GM12878 (cell line): ENCODE results near the gene GALNT6.

ENCODE experiments used
- BACH1 ChIP-seq: fragments of 450-650 bp; IDR thresholded peaks from 2 replicates; pipeline ENCODE4 v1.6.1; 2017; ENCODE audit warnings: mild to moderate bottlenecking, borderline replicate concordance
- CBX5 ChIP-seq: sonication (generic); IDR thresholded peaks from 2 replicates; pipeline ENCODE4 v1.6.1; 2016; ENCODE audit warnings: low read depth, moderate library complexity, mild to moderate bottlenecking, inconsistent platforms
- CREB1 ChIP-seq: IDR thresholded peaks from 2 replicates; pipeline ENCODE4 v1.6.1; 2012; ENCODE audit warnings: low read depth, mild to moderate bottlenecking, inconsistent platforms
- CTCF ChIP-seq, 3 experiments: IDR thresholded peaks in 2 of 3; conservative IDR thresholded peaks in 1 of 3; 2 replicates each; pipeline ENCODE4 v1.5.1; 2011; ENCODE audit warnings: low read depth in 3 of 3, low read length in 3 of 3, mild to moderate bottlenecking in 3 of 3, control low read depth in 2 of 3, moderate library complexity in 2 of 3, inconsistent platforms in 1 of 3, mixed read lengths in 1 of 3; ENCODE audit not compliant: control insufficient read depth in 2 of 3, insufficient read depth in 1 of 3; ENCODE audit errors: extremely low read depth in 1 of 3
- EP300 ChIP-seq, 2 experiments: fragments of 150-350 bp in 1 of 2; IDR thresholded peaks; 2 replicates each; pipeline ENCODE4 v1.6.1; 2011 to 2012; ENCODE audit warnings: low read depth in 2 of 2, low read length in 2 of 2, borderline replicate concordance in 1 of 2, improper control_type of control experiment in 1 of 2, inconsistent platforms in 1 of 2; ENCODE audit not compliant: control insufficient read depth in 1 of 2
- EZH2 ChIP-seq: IDR thresholded peaks from 2 replicates; pipeline ENCODE4 v1.6.1; 2012; ENCODE audit warnings: low read depth, mild to moderate bottlenecking, control low read depth, inconsistent platforms, low read length, borderline replicate concordance; ENCODE audit not compliant: control insufficient read depth
- JUND ChIP-seq: IDR thresholded peaks from 2 replicates; pipeline ENCODE4 v1.6.1; 2012; ENCODE audit warnings: low read depth, mild to moderate bottlenecking, low read length, improper control_type of control experiment, moderate library complexity
- POLR2A ChIP-seq: IDR thresholded peaks from 2 replicates; pipeline ENCODE4 v1.6.1; 2011; ENCODE audit warnings: low read depth, mild to moderate bottlenecking, low read length
- USF1 ChIP-seq: IDR thresholded peaks from 2 replicates; pipeline ENCODE4 v1.6.1; 2011; ENCODE audit warnings: borderline replicate concordance, low read depth, mild to moderate bottlenecking, moderate library complexity, mixed read lengths, low read length; ENCODE audit not compliant: insufficient read depth; ENCODE audit errors: extremely low read length
- ZNF592 ChIP-seq: fragments of 450-650 bp; IDR thresholded peaks from 2 replicates; pipeline ENCODE4 v1.6.1; 2017; ENCODE audit warnings: mild to moderate bottlenecking, moderate library complexity

GRCh38 chr12:51424094-51424661 is 33.0 kb upstream of the GALNT6 start:
- TF ChIP-seq BACH1 (no peak), CTCF (IDR thresholded peaks at IDR 0.05 in 2 of 3, conservative IDR thresholded peaks at IDR 0.05 in 1 of 3; ENCODE audit: control insufficient read depth in 2 of 3, extremely low read depth in 1 of 3, insufficient read depth in 1 of 3, low read depth in 3 of 3, low read length in 3 of 3) (no peak), CBX5 (no peak), EZH2 (no peak), USF1 (no peak), ZNF592 (no peak), CREB1 (no peak), EP300 (IDR thresholded peaks at IDR 0.05; ENCODE audit: borderline replicate concordance in 1 of 2, control insufficient read depth in 1 of 2, low read depth in 2 of 2, low read length in 2 of 2) (no peak), POLR2A (no peak), JUND (no peak)
